Measurements from ENCODE around the gene ATG13. TPM values are rescaled to one million over a fixed set of nuclear protein-coding genes. Genes with fewer than 3 reads are reported as not detected.

Gene ATG13
- polyA plus RNA-seq, 3 donors = 28.9 to 63.3 (median 36.4) TPM

DNA sequence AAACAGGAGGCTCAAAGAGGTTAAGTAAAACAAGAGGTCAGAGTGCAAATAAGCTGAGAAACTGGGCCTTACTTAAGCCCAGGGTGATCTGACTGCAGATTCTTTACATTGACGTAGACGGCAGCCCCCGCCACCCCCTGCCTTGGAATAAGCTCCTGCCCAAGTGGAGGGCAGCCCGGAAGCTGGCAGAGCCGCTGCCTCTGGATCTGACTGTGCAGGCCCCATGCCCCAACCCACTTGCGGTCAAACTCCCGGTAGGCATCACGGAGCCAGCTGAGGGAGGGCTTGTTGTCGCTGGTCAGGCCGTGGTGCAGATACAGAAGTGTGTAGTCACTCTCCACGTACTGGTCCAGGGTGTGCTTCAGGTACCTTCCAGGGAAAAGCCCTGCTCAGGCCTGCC, 64.5 kb downstream of the ATG13 start:
- no peak overlapping the region for H3K27ac ChIP-seq (ENCODE audit: low read depth, low read length)
- WGBS, 3 donors = 92 to 93% (median 93%) methylated on average over 11 of the region's 11 CpGs

DNA sequence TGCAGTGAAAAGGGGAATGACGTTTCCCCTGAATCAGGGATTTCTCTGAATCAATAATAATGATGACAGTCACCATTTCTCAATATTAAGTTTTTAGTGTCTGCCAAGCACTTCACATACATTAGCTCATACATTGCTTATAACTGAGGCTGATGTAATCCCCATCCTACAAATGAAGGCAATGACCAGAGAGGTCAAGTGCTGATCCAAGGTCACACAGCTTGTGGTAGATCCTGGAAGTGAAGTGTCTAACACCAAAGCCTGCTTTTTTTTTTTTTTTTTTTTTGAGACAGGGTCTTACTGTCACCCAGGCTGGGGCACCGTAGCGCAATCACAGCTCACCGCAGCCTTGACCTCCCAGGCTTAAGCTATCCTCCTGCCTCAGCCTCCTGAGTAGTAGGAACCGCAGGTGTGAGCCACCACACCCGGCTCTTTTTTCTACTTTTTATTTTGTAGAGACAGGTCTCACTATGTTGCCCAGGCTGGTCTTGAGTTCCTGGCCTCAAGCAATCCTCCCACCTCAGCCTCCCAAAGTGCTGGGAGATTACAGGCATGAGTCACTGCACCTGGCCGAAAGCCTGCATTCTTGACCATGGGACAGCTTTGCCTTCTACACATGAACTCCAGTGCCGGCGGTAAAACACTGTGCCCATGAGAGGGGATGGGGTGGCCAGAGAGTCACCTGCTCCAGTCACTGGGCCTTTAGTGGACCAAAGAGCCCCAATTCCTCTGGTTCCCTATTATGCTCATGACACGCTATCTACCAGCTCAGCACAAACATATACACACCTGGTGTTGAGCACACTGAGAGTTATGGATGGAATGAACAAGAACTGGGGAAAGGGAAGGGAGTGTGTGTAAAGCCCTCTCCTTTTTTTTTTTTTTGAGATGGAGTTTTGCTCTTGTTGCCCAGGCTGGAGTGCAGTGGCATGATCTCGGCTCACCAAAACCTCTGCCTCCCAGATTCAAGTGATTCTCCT, 65.7 kb downstream of the ATG13 start:
- WGBS, 3 donors = 93 to 94% (median 94%) methylated on average over 11 of the region's 11 CpGs

DNA sequence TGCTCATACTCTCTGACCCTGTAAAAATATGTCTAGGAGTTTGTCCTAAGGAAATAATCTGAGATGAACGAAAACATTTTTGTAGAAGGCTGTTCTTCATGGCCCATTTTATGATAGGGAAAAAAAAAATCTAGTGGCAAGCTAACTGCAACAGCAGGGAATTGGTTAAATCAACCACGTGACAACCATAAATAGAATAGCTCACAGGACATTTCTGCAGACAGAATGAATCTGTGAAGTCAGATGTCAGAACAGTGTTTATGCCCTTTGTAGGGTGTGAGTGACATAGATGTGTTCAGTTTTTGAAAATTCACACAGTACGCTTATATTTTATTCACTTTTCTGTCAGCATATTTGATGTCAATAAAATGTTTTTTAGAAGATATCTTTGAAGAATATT, 67.0 kb downstream of the ATG13 start:
- 66 to 76% (median 72%) methylated on average over 3 of the region's 3 CpGs for WGBS, 3 donors
- H3K27ac ChIP-seq (ENCODE audit: low read depth, low read length) = no peak overlapping the region

More for the DNA sequence above, 65.7 kb downstream of the ATG13 start:
- no peak overlapping the region for H3K27ac ChIP-seq (ENCODE audit: low read depth, low read length)

DNA sequence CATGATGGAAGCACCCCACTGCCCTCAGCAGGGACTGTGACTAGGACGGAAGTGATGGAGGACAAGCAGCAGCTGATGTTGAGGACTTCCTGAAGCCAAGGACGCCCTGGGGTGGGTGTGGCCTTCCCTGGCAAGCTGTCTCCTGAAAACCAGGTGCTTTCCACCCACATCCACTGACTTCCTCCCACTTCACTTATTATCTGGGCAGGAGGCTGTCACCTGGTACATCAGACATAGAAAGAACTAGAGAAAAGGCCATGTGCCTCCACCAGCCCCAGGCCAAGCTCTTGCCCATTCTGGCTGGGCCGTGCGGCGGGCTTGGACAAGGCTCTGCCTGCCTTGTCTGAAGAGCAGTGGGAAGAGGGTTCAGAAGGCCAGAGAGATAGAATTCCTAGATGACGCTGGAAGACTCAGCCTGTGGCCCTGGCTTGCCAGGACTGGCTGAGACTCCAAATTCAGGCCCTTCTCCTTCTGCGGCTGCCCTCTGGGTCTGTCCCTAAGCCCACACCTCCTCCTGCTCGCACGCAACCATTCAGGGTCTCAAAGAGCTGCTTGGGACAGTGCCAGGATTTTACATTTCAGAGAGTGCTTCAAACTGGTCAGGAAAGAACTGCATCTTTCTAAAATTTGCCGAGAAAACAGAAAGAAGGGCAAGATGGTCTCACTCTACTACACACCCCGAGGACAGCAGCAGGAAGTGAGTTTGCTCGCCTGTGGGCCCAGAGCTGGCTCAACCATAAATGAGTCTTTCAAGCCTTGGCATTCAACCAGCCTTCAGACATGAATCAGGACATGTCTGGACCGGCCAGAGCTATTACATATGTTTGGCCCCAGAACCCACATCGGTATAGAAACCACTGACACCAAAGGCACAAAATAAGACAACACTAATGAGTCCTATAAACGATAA, 69.8 kb downstream of the ATG13 start:
- WGBS, 3 donors = 65 to 78% (median 72%) methylated on average over 15 of the region's 15 CpGs
- peak overlapping the region; percentile 83 for H3K27ac ChIP-seq (ENCODE audit: low read depth, low read length)

DNA sequence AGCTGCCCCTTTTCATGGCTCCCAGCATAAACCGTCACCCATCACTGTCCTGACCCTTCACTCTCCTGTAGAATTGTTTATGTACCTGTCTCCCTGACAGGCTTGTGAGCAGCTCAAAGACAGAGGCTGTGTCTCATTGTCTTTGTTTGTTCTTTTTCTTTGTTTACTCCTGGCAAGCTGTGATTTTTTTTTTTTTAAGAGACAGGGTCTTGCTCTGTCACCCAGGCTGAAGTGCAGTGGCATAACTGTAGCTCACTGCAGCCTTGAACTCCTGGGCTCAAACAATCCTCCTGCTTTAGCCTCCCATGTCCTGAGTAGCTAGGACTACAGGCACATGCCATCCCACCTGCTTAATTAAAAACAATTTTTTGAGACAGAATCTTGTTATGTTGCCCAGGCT, 73.3 kb downstream of the ATG13 start:
- H3K27ac ChIP-seq (ENCODE audit: low read depth, low read length) = no peak overlapping the region
- WGBS, 3 donors = 91 to 95% (median 94%) methylated on average over 1 of the region's 1 CpG

DNA sequence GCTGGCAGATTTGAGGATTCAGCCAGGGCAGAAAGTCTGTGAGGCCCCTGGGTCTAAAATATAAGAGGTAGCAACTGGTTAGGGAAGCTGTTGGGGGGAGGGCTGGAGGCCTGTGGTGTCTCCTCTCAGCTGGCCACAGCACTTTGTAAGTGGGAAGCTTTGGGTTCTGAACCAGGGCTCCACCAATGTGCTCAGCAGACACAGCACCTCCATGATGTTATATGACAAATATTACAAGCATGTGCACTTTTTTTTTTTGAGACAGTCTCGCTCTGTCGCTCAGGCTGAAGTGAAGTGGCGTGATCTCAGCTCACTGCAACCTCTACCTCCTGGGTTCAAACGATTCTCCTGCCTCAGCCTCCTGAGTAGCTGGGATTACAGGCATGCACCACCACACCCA, 75.1 kb downstream of the ATG13 start:
- WGBS, 3 donors = 93 to 96% (median 94%) methylated on average over 4 of the region's 4 CpGs
- no peak overlapping the region for H3K27ac ChIP-seq (ENCODE audit: low read depth, low read length)

DNA sequence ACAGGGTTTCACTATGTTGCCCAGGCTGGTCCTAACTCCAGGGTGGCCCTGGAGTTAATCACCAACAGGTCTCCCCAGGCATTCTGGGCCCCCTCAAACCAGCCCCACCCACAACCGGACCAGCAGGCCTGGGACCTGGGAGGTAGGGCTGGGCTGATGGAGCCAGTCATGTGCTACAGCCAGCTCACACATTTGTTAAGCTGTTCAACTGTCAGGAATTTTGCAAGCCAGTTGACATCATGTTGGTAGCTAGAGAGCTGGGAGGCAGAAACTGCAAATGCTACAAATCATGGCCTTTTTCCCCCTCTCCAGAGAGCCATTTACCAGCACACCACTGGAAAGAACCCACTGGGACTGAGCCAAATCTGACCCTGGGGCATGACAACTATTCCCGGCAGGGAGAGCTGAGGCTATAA, 76.3 kb downstream of the ATG13 start:
- 63 to 67% (median 63%) methylated on average over 2 of the region's 2 CpGs for WGBS, 3 donors
- no peak overlapping the region for H3K27ac ChIP-seq (ENCODE audit: low read depth, low read length)

DNA sequence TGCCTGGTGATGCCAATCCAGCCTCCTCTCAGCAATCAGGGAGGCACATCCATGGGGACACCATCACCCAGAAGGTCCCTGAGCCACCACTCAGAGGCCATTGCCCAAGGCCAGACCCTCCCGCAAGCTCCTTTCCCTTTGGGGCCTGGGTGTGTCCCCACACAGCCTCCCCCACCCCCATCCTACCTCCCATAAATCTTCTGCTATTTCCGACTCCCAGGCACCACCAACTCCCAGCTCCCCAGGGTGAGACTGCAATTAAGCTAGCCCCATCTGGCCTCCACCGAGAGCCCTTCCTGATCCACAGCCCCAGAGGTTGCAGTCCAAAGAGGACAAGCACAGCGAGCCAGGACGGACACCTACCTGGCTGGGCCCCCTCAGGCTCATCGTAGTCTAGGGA, 76.7 kb downstream of the ATG13 start:
- no peak overlapping the region for H3K27ac ChIP-seq (ENCODE audit: low read depth, low read length)

DNA sequence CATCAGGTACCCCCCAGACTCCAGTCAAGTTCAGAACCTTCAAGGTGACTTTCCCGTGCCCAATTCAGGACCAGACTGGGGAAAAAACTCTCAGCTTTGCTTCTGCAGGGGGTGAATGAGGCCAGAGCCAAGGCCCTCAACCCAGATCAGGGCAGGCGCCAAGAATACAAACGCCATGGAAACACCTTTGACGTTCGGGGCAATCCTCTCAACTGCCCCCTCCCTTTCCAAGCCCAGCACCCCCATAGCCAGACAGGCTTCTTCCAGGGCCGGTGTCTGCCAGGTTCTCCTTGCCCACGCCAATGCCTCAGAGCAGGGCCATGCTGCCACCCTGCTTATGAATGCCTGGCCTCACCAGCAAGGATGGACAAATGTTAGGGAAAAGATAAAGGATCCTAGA, 77.3 kb downstream of the ATG13 start:
- H3K27ac ChIP-seq (ENCODE audit: low read depth, low read length) = no peak overlapping the region
- WGBS, 3 donors = 83 to 87% (median 84%) methylated on average over 7 of the region's 7 CpGs

More for the DNA sequence above, 76.7 kb downstream of the ATG13 start:
- 72 to 83% (median 82%) methylated on average over 6 of the region's 6 CpGs for WGBS, 3 donors

DNA sequence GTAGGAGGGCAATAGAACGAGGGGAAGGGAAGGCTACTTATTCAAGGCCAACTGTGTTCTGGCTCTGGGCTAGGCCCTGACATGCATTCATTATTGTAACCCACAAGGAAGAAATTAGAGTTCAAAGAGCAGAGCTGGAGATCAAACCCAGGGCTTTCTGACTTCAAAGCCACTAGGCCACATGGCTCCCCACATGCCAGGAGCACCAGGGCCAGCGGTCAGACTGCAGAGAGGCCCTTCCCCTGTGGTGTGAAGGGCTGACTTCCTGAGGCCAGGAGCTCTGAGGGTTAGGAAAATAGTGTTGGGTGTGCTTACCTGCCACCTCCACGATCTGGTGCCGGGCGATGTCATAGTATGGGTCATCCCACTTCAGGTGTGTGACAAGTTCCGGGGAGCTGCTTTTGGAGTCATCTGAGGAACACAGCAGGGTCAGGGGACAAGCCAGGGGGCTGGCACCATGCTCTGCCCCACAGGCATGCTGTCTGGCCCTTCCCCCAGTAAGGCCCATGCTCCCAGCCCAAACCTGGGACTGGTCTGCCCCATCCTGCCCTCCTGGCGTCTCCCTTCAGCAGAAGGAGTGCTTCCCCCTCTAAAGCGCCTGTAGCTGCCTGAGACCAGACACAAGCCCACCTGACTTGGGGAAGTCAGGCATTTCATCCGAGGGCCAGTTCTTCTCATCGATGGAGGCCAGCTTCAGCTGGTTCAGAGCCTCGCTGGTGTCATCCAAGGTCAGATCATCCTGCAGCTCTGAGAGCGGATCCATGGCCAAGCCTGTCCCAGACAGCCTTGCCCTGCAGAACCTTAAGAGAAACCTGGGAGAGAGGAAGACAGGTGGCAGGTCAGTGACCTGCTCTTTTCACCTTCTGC, 78.2 kb downstream of the ATG13 start:
- no peak overlapping the region for H3K27ac ChIP-seq (ENCODE audit: low read depth, low read length)
- WGBS, 3 donors = 84 to 93% (median 91%) methylated on average over 12 of the region's 12 CpGs

DNA sequence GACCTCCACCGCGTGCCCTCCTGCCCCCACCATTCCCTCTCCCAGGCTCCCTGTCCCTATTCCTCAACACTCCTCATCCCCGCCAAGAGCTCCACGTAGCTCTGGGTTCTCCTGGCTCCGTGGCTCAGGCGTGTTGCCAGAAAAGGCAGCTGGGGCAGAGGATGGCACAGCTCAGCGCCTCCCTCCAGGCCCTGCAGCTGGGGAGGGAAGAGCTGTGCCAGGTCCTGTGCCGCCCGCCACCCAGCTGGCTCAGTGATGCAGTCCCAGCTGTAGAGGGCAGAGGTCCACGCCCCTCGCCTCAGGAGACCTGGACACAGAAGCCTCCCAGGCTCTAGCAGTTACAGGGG, 78.8 kb downstream of the ATG13 start:
- no peak overlapping the region for H3K27ac ChIP-seq (ENCODE audit: low read depth, low read length)
- WGBS, 3 donors = 75 to 81% (median 81%) methylated on average over 11 of the region's 11 CpGs

DNA sequence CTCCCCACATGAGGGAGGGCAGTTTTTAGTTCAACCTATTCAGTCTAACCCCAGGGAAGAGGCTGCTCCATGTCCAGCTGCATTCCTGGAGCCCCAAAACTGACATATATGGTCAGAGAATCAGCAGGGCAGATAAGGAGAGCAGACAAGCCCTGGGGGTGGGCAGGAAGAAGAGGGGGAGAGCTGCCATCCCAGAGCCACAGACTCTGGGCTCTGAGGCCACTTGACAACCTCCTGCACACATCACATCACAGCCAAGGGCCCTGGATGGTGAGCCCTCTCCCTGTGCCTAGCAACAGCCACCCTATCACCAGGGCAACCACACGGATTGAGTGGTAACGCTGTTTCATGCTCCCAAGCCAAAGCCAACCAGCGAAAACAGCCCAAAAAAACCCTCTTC, 80.0 kb downstream of the ATG13 start:
- H3K27ac ChIP-seq (ENCODE audit: low read depth, low read length) = no peak overlapping the region
- WGBS, 3 donors = 55 to 75% (median 65%) methylated on average over 3 of the region's 3 CpGs

DNA sequence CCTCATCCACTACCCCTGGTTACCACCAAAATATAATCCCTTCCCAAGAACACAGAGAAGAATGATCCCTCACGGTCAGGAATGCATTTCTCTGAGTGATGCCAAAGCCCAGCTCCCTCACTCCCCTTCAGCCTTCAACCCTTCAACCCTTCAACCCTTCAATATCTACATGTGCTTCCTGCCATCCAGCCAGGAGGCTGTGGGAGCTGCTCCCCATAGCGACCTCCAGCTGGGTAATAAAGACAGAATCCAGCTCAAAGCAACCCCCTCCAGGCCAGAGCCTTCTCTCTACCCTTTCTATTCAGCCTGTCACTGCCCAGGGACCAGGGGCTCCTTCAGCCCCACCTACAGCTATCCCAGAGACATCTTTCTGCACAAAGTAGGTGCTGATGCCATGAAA, 80.4 kb downstream of the ATG13 start:
- no peak overlapping the region for H3K27ac ChIP-seq (ENCODE audit: low read depth, low read length)
- WGBS, 3 donors = 38 to 64% (median 54%) methylated on average over 2 of the region's 2 CpGs

DNA sequence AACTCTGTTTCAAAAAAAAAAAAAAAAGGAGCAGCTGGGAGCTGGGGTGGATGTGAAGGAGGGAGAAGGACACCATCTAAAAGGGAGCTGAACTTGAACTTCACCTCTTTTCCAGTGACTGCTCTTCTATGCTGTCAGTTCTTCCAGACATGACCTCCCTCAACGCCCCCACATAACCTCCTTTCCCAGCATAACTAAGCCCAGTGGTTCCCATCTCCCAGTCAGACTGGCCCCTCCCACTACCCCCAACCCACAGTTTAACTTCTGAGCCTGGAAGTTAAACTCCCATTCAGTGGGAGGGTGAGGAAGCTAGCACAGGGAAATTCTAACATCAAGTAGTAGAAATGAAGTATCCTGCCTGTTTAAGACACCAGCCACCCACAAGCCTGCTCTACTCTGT, 81.2 kb downstream of the ATG13 start:
- WGBS, 3 donors = 57 to 77% (median 77%) methylated on average over 1 of the region's 1 CpG
- H3K27ac ChIP-seq (ENCODE audit: low read depth, low read length) = no peak overlapping the region

DNA sequence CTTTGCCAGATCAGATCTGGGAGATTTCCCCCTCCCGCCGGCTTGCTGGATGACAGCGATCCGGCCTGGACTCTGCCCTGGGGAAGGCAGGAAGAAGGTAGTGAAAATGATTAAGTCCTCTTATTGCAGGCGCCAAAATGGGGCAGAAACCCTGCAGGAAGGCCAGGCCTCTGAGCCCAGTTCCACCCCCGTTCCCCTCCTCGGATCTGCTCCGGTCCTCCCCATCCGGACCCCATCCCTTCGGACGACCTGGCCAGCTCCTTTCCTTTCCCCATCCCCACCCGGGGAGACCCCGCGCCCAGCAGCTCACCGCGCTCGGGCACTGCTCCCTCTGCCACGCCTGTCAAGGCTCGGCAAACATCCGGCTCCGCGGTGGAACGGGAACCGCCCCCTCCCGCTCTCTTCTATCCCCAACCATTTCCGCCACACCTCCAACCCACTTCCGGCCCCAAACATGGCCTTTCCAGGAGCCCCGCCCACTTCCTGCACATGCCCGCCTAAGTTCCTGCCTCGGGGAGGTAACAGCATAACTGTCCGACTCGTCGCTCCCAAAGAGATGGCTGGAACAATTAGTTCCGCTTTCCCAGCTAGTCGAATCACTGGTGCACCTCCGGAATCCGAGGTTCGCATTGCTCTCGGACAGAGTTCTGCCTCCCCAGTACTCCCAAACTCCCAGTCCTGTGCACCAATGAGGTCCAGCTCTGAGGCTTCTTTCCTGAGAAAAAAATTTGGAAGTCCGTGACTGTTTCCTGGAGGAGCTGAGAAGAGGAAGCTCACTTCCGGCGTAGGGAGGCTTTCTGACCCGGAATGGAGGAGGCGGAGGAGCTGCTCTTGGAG, 83.1 kb downstream of the ATG13 start, which contains the start of the genes ARHGAP1 and ZNF408:
Gene ARHGAP1, minus strand, starts transcription at position 379 of the 837 bp plus-strand sequence. CDS start 4,512 bp downstream, outside the sequence.
Gene ZNF408, plus strand, starts transcription at position 791 of the 837 bp plus-strand sequence. Its CDS starts 17 bp downstream, at position 808.
- 0 to 1% (median 0%) methylated on average over 43 to 44 of the region's 44 CpGs for WGBS, 3 donors
- H3K27ac ChIP-seq (ENCODE audit: low read depth, low read length) = peak within 1 kb of the TSS; percentile 39

DNA sequence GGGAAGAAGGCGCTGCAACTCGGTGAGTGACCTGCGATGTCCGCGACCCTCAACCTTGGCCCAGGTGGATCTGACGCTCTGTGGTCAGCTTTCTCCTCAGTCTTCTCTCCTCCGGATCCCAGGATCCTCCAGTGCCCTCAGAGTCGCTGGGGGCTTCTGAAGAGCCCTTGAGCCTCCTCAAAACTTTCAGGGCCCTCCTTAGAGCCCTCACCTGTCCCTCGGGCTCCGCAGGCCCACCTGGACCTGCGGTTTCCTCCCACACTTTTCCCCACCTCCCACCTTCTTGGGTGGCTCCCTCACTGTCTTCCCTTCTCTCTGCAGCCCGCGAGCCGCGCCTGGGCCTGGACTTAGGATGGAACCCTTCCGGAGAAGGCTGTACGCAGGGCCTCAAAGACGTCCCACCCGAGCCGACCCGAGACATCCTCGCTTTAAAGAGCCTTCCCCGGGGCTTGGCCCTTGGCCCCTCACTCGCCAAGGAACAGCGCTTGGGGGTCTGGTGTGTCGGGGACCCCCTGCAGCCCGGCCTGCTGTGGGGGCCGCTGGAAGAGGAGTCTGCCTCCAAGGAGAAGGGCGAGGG, 83.8 kb downstream of the ATG13 start:
- WGBS, 3 donors = 1 to 2% (median 2%) methylated on average over 29 of the region's 29 CpGs
- H3K27ac ChIP-seq (ENCODE audit: low read depth, low read length) = no peak overlapping the region
